Cerebellar cortex (tissue), 1 donor: ENCODE measurements around the gene SPC24.
"Not testable (repeated sequence)": the region's sequence is repeated elsewhere in the genome, so short reads cannot be mapped to it uniquely, and the experiment has no call there.

ENCODE experiments used
- DNase-seq: peaks from one replicate; pipeline ENCODE4 v3.0.0-alpha.2; 2015; ENCODE audit warnings: low spot score

Gene SPC24

DNA sequence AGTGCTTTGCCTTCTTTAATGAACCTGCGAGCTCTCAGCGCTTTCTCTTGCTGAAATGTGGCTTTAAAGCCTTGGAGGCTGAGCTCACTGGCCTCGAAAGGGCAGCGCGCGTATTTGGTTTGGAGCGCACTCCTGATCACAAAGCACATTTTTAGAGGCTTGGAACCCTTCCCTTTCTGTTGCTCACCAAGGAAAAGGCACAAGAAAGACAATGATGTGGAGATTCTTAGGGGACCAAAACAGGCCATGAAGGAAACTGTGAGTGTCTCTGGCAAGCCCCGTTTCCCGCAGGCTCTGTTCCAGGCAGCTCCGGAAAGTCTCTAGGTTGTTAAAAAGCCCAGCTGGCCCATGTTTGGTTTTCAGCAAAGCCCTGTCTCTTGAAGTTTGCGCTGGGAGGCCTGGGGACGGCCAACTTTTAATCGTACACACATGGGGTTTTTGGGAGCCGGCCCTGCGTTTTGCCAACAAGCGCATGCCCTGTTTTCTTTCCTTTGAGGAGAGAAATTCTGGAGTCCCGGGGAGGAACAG is 9.4 kb upstream of the SPC24 start:
- peak; percentile 71 for DNase-seq

DNA sequence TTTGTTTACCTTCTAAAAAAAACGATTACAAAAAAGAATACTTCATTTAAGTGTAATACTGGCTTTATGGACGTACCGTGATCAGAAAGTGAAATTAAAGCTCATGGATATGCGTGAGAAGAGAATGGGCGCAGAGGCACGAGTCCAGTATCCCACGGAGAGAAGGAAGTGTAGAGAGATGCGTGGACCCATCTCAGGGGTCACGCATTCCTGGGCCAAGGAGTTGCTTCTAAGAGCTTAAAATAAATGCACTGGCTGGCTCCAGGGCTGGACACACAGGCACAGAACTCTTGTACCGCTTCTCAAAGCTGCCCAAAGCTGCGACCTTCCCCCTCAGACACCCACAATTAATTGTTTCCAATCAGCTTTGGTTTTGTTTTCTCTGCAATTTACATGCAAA is 8.7 kb upstream of the SPC24 start:
- peak; percentile 14 for DNase-seq

DNA sequence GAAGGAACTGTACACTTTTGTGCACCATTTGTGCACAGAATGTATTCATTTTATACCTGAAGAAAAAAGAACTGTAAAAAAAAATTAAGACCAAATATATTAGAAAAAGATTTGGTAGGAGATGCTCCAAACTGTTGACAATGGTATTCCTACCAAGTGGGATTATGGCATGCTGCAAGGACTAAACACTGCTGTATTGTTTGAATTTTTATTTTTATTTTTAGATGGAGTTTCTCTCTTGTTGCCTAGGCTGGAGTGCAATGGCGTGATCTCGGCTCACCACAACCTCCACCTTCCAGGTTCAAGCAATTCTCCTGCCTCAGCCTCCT is 4.8 kb upstream of the SPC24 start:
- not testable (repeated sequence) for DNase-seq

DNA sequence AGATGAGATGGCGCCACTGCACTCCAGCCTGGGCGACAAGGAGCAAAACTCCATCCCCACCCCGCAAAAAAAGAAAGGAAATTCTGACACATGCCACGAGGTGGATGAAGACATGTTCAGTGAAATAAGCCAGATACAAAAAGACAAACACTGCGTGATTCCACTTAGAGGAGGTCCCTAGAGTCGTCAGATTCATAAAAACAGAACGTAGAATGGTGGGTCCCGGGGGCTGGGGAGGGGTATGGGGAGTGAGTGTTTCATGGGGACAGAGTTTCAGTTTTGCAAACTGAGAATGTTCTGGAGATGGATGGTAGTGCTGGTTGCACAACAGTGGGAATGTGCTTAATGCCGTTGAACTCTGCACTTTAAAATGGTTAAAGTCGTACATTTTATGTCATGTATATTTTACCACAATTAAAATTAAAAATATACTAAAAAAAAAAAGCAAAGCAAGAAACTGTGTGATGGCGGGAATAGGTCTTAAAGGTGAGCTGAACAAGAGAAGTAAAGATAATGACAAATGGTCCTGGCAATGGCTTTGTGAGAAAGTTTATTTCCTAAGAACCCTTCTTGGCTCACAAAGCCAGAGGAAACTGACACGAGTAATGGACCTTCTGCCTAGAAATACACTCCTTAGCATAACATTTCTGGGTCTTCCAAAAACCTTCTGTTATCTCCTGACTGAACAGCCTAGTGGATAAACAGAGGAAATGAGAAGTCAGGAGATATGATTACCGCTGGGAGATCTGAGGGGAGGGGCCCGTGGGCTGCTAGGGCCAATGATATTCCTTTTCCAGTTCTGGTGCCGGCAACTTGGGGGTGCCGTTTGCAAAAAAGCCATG is 4.2 kb upstream of the SPC24 start:
- DNase-seq, result no peak

DNA sequence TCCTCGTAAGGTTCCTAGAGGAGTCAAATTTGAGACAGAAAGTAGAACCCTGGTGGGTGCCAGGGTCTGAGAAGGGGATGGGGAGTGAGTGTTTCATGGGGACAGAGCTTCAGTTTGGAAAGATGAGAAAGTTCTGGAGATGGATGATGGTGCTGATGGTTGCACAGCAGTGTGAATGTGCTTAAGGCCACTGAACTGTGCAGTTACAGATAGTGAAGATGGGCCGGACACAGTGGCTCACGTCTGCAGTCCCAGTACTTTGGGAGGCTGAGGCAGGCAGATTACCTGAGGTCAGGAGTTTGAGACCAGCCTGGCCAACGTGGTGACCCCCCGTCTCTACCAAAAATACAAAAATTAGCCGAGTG is 917 bp downstream of the SPC24 start:
- DNase-seq, result no peak

DNA sequence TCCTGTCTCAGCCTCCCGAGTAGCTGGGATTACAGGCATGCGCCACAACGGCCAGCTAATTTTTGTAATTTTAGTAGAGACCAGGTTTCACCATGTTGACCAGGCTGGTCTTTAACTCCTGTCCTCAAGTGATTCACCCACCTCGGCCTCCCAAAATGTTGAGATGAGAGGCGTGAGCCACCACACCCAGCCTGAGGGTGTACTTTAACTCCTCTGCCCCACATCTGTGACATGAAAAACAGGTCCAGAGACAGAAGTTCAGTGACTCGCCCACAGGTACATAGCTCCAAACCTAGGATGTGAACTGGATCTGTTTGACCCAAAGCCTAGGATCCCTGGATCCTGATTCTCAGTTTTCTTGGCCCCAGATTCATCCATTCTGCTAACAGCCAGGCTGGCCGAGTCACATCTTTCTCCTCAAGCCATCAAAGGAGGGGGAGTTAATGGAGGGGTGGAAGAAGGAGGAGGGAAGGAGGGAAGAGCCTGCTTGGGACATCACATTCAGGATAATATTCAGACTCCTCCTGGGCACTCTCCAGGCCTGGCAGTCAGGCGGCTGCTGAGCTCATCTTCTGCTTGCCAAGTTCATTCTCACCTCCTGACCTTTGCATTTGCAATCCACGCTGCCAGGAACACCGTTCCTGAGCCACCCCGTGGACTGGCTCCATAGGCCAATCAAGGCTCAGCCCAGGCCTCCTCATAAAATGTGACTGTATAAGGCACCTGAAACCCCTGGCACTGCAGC is 3.1 kb downstream of the SPC24 start:
- DNase-seq, result no peak

DNA sequence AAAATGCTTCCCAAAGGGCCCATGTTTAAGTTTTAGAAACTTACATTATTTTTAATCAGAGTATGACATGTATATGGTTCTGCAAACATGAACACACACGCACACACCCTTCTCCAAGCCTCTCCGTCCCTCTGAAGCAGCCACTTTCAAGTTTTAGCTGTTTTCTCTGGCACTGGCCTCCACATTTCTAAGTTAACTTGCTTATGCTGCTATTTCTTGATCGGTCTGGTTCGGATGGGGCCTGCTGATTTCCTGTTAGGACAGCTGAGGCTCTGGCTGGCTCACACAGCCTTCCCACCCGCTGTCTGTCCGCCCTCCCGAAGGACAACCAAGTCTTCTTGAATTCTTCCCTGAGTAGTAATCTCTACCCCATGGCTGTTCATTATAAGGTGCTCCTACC is 4.4 kb downstream of the SPC24 start:
- no peak for DNase-seq

DNA sequence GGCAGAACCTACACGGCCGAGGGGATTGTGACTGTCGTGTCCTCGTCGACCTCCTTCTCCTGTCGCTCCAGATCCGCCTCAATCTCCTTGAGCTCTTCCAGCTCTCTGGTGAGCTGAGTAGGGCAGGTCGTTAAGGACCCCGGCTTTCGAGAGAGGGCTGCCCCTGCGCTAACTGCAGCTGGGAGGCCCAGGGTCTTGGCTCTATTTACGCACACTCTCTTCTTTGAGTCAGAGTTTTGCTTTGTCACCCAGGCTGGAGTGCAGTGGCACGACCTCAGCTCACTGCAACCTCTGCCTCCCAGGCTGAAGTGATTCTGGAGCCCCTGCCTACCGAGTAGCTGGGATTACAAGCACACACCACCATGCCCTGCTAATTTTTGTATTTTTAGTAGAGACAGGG is 7.6 kb downstream of the SPC24 start:
- DNase-seq, result no peak

DNA sequence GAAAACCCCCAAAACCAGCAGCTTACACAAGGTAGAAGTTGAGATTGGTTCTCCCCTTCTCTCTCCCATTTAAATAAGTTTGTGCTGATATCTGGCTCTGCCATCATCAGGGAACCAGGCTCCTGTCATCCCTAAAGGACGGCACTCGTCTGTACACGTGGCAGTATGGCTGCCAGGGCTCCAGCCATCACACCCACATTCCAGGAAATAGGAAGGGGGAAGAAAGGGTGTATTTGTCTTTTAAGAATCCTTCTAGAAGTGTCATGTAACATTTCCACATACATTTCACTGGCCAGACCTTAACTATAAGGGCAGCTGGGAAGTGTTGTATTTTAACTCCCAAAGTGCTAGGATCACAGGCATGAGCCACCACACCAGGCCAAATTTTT is 10.1 kb downstream of the SPC24 start:
- DNase-seq, result no peak

DNA sequence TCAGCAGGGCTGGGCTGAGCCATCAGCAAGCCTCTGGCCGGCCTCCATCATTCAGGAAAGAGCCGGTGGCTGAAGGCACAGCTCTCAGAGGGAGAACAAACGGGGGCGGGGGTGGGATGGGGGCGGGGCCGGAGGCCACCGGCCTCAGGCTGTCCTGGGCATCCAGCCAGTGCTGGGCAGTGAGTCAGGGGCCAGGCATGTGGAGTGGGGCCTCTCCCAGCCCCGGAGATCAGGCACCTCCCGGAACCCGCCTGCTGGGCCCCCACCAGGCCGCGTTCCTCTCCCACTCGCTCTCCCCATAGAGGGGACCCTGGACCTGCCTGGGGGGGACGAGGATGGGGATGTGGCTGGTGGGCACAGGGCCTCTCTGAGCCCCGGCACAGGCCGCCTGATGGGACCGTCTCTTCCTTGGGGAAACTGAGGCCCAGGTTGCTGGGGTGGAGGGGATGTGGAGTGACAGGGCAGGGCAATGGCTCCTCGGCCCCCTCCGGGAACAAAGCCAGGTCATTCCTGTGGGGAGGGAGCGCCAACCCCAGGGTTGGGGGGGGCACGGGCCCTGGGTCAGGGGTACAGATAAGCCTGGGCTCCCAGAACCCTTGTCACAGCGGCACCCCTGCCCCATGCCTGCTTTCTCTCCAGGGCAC is 12.9 kb downstream of the SPC24 start:
- peak; percentile 50 for DNase-seq

DNA sequence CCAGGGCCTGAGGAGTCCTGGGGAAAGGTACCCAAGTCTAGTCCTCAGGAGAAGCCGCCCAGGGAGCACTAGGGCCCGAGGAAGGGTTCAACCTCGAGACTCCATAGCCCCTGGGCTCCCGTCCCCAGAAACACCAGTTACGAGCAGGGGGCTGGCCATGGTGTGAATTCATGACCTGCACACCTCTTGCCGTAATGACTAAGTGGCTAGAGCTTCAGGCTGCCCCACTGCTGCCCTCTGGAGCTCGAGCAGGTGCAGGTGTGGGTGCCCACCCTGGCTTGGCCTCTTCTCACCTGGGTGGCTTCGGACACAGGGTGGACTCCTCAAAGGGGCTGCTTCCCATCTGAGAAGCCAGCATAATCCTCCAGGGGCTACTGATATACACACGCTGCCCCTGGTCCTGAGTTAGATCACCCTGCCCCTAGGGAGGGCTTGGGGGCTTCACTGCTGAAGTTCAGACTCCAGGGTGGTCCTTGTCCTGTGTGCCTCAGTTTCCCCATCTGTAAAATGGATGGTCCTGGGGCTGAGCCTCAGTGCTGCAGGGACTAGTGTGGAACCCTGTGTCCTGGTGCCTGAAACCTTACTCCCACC is 13.6 kb downstream of the SPC24 start:
- no peak for DNase-seq

DNA sequence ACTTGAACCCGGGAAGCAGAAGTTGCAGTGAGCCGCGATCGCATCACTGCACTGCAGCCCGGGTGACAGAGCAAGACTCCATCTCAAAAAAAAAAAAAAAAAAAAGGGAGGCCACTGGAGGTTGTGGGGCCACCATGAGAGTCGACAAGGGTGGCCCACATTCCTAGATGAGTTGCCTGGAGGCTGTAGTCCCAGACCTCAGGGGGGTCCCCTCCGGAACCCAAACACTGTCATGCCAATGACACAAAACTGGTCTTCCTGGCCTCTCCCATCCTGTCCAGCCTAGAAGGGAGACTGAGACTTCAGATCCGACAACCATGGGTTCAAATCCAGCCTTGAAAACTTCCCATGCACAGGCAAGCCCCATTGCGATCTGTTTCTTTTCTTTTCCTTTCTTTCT is 14.7 kb downstream of the SPC24 start:
- no peak for DNase-seq

DNA sequence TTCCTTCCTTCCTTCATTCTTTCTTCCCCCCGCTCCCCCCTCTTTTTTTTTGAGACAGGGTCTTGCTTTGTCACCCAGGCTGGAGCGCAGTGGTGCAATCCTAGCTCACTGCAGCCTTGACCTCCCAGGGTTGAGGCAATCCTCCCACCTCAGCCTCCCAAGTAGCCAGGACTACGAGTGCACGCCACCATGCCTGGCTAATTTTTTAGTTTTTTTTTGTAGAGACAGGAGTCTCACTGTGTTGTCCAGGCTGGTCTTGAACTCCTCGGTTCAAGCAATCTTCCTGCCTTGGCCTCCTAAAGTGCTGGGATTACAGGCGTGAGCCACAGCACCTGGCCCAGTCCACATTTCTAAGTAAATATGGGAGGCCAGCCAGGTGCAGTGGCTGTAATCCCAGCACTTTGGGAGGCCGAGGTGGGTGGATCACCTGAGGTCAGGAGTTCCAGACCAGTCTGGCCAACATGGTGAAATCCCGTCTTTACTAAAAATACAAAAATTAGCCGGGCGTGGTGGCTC is 15.5 kb downstream of the SPC24 start:
- not testable (repeated sequence) for DNase-seq

DNA sequence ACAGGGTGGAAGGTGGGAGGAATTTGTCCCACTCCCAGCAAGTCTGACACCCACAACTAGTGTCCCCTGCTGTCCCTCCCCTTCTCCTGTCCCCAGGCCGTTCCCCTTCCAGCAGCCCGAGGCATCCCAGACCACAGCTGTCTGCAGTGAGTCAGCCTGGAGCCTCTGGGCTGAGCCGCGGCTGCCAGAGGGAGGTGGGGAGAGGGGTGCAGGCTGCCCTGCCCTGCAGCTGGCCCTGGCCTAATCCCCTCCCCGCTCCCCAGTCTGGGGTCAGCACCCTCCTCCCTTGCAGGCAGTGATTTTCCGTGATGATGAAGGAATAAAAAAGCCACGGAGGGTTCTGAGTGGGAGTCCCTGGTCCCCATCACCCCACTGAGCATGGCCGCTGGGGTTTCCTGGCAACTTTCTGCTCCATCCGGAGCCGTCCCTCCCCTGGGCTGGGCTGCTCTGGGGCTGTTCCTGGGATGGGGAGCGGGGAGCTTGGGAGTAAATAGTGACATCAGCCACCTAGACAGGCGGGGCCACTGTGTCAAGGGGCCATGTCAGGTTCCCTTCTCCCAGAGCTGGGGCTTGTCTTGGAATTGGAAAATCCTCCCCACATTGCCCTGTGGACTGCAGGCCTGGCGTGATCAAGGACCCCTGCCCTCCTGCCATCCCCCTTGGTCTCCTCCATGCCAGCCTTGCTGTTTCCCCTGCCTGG is 16.8 kb downstream of the SPC24 start:
- DNase-seq, result peak; percentile 48

DNA sequence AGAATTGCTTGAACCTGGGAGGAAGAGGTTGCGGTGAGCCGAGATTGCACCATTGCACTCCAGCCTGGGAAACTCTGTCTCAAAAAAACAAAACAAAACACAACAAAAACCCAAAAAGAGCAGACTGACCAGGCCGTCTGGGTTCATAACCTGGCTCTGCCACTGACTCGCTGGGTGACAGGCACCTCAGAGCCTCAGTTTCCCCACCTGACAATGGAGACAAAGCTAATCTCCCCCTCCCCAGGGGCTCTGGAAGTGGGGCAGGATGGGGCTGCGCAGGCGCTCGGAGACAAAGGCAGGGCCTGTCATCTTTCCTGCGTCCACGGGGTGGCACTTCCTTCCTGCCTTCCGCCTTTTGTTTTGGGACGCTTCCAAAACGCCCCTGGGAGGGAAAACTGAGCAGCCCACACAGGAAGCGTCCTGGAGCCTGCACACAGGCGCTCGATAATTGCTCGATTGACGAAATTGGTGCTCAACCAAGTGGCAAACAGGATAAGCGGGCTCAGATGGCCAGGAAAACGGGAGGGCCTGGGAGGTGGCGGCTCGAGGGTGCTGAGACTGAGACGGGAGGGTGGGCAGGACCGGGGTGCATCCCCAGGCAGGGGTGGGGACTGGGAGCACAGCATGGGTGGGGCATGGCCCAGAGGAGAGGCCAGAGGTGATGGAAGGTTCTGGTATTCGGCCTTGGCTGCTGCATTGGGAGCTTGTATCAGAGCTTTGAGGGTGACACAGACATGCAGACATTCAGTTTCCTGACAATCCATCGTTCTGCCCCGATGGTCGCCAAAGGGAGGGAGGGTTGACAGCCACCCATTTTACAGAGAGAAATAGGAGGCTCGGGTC is 17.8 kb downstream of the SPC24 start:
- peak; percentile 91 for DNase-seq

DNA sequence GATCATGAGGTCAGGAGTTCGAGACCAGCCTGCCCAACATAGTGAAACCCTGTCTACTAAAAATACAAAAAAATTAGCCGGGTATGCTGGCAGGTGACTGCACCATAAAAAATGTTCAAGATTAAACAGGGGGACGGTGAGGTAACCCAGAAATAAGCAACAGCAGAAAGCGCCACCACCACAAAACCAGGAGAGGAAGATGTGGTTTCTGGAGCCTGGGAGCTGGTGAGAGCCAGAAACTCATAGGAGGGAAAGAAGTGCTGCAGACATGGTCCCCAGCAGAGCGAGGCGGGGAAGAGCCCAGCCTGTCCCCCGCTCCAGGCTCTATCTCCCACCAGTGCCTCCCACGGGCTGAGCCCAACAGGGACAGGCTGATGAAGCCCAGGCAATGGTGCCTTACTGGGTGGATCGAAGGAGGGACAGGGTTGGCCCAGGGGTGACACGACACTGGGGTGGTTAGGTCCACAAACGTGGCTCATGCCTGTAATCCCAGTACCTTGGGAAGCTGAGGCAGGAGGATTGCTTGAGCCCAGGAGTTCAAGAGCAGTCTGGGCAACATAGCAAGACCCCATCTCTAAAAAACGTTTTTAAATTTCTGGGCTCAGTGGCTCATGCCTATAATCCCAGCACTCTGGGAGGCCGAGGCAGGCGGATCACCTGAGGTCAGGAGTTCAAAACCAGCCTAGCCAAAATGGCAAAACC is 19.0 kb downstream of the SPC24 start:
- no peak for DNase-seq

DNA sequence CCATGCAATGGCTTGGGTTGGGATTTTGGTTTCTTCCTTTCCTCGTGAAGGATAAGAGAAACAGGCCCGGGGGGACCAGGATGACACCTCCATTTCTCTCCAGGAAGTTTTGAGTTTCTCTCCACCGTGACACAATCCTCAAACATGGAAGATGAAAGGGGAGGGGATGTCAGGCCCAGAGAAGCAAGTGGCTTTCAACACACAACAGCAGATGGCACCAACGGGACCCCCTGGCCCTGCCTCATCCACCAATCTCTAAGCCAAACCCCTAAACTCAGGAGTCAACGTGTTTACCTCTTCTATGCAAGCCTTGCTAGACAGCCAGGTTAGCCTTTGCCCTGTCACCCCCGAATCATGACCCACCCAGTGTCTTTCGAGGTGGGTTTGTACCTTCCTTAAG is 24.1 kb downstream of the SPC24 start:
- DNase-seq, result no peak

DNA sequence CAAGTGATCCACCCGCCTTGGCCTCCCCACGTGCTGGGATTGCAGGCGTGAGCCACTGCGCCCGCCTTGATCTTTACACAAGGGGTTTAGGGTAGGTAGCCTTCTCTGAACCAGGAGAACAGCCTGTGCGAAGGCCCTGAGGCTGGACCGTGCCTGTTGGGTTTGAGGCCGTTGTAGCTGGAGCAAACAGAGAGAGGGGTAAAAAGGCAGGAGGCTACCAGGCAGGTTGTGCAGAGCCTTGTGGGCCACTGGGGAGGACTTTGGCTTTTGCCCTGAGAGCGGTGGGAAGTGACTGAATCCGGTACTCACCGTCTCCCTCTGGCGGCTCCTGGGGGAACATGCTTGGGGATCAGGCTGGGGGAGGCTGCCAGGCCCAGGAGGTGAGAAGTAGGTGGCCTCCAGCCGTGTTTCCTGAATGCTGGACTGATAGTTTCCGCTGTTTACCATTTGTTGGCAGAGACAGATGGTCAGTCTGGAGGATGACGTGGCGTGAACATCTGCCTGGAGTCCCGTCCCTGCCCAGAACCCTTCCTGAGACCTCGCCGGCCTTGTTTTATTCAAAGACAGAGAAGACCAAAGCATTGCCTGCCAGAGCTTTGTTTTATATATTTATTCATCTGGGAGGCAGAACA is 24.6 kb downstream of the SPC24 start:
- peak; percentile 89 for DNase-seq

DNA sequence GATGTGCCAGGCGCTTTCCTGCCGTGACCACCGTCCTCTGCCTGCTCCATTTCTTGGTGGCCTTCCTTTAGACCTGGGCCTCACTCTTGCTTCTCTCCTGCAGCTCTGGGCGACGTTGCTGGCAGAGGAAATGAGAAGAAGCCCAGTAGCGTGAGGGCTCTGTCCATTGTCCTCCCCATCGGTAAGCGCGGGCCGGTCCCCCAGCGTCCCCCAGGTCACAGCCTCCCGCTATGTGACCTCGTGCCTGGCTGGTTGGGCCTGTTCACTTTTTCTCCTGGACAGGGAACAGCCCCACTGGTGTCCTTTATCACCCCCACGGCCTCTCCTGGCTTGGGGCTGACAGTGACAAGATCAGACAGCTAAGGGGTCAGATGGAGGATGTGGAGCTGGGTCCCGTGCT is 27.7 kb downstream of the SPC24 start:
- DNase-seq, result no peak
